ENCODE data around the gene EEF1AKMT2.
"Not testable (repeated sequence)": the region's sequence is repeated elsewhere in the genome, so short reads cannot be mapped to it uniquely, and the experiment has no call there.

Gene EEF1AKMT2

GRCh38 chr10:124791547-124792348 lies at the start of gene EEF1AKMT2:
TSS of gene EEF1AKMT2 (minus strand) at chr10:124791887. CDS start at chr10:124791833, 54 bp downstream.
- peak; percentile 94 for DNase-seq

GRCh38 chr10:124837687-124838086 lies 46.0 kb upstream of the EEF1AKMT2 start:
- no peak for DNase-seq

GRCh38 chr10:124831116-124831515 lies 39.4 kb upstream of the EEF1AKMT2 start:
- no peak for DNase-seq

DNA sequence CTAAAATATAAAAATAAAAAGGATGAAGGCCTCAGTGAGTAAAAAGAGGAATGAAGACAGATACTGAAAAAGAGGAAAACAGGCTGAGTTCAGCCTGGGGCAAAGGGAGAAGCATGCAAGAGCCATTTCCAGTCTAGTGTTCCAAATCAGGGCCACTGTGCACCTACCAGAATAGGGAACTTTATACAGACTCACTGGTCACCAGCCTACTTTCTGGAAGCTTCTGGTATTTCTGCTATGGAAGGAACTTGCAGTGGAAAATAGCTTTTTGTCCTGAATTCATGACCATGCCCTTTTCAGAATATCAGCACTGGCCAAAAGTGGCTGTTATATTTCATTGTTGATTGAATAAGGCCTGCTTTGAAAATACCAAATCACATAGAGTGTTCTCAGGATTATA lies 38.8 kb upstream of the EEF1AKMT2 start:
- DNase-seq: no peak

DNA sequence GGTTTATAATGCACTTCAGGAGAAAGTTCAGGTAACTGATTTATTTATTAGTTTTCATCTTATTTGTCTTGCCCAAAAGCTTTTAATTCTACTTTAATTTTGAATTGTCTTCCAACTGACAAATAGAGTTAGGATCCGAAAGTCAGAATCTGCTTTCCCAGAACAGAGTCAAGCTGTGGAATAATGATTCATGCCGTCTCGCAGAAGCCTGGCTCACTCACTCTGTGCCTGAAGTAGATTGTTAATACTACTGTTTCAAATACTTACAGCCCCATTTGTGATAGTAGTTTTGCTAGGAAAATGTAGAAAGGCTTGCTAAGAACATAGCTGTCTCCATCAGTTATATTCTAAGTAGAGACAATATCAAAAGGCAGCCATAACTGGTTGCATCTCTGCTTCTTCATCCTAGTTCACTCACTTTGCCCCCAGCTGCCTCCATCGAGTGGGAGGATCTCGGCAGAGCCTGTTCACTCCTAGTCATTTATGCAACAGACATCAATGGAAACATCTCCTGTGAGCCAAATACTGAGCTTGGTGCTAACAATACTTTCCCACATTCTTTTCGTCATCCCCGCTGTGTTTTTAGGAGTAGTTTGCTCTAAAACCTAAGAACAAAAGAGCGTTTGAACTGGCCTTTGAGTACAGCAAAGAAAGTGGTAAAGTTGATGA lies 37.9 kb upstream of the EEF1AKMT2 start:
- DNase-seq: no peak

DNA sequence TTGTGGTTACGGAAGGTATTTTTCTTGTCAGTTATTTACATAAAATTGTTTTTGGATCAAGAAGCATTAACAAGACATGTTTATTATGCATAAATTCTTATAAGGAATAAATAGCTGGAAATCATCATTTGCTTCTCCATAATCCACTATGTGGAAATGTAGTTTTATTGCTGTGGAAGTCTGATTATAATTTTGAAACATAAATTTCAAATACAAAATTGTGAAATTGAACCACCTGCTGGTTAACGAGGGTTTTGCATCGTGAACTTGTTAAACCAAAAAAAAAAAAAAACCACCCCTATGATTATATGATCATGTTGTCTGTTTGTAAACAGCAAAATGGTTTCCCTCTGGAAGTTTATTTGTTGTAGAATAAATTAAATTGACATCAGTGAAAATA lies 35.8 kb upstream of the EEF1AKMT2 start:
- DNase-seq: no peak

DNA sequence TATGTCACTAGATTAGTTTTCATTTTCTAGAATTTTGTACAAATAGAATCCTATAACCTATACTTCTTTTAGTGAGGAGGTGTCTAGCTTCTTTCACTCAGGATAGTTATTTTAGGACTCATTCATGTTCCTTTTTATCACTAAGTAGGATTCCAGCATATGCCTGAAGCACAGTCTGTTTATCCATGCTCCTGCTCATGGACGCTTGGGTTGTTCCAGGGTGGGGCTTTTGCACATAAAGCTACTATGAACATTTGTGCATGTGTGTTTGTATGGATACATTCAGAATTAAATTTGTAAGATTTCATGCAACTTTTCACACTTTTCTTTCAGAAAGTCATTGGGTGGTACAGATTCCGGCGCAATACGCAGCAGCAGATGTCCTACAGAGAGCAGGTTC lies 34.6 kb upstream of the EEF1AKMT2 start:
- no peak for DNase-seq

DNA sequence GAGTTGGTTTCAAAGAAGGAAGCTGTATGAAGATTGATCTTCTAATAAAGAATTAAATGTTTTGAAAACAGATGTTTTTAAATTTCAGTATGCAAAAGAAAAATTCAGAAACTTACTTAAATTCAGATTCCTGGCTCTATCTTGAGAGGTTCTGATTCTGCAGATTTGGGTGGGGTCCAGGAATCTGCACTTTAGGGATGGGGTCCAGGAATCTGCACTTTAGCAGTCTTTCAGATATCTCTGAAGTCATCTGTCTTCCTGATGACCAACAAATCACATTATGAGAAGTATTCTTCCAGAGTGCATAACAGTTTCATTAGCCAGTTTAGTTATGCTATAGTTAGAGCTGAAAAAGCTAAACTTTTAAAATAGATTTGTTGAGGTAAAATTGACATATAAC lies 34.0 kb upstream of the EEF1AKMT2 start:
- DNase-seq: no peak

DNA sequence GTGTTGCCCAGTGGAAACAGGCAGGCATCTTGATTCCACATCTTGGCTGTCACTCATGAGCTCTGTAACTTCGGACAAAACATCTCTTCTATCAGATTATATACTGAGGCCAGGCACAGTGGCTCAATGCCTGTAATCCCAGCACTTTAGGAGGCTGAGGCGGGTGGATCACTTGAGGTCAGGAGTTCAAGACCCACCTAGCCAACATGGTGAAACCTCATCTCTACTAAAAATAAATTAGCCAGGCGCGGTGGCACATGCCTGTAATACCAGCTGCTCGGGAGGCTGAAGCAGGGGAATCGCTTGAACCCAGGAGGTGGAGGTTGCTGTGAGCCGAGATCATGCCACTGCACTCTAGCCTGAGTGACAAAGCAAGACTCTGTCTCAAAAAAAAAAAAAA lies 33.2 kb upstream of the EEF1AKMT2 start:
- not testable (repeated sequence) for DNase-seq

DNA sequence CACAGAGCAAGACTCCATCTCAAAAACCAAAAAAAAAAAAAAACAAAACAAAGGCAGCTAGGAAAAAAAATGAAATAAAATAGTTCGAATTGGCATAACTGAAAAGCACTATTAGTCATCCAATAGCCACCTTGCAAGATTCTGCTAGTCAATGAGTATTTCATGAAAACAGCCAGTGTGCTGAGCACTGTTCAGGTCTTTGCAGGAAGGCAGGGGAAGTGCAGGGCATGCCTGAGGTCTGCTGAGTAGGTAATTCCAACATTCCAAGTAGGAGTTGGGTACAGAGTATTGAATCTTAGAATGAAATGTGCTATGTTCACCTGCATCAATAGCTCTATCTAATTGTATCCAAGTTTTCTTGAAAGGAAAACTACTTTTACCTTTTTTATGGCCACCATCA lies 32.8 kb upstream of the EEF1AKMT2 start:
- no peak for DNase-seq

GRCh38 chr10:124821520-124821919 lies 29.8 kb upstream of the EEF1AKMT2 start:
- DNase-seq: no peak

- no peak for DNase-seq
Measured at GRCh38 chr10:124820121-124820520, 28.4 kb upstream of the EEF1AKMT2 start.

DNA sequence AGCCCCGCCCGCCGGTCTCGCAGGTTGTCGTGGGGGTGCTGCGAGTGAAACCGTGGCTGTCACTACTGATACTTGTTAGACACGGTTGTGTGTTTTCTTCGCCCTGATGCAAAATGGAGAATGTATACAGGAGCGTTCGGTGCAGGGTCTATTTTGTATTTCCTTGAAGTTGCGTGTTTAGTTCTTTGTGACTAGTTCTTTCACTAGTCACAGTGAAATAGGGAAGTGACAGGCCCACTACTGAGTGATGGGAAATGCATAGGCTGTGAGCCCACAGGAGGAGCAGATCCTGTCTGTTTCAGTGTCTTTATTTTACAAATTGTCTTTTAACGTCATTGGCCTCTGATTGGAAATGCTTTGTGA lies 10.6 kb upstream of the EEF1AKMT2 start:
- no peak for DNase-seq

- DNase-seq: no peak
Measured at GRCh38 chr10:124799211-124799610, 7.5 kb upstream of the EEF1AKMT2 start.

GRCh38 chr10:124798781-124799180 lies 7.1 kb upstream of the EEF1AKMT2 start:
- no peak for DNase-seq

DNA sequence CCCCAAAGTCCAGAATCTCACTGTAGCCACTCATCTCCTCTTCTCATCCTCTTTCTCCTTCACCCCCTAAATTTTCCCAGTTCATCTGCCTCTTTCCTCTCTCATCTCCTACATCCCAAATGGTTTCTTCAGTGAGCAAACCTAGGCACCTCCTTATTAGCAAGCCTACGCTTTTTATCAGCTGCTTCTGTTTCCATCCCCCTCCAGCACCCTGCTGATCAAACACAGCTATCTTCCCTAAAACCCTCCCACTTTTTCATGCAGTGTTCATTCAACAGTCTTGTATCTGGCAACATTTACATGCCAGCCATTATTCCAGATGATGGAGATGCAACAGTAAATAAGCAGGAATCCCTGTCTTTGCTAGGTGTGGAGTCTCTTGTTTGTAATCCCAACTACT lies 6.7 kb upstream of the EEF1AKMT2 start:
- DNase-seq: no peak

DNA sequence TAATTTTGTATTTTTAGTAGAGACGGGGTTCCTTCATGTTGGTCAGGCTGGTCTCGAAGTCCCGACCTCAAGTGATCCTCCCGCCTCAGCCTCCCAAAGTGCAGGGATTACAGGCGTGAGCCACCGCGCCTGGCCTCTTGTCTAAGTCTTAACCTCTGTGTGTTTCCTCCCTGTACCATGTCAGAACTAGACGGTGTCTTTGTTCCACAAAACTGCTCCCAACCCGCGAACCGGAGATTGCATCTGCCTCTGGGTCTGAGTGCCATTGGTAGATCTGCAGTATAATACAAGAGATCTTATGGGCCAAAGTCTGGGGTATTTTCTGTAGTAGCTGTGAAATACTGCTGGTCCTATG lies 1.3 kb upstream of the EEF1AKMT2 start:
- no peak for DNase-seq

DNA sequence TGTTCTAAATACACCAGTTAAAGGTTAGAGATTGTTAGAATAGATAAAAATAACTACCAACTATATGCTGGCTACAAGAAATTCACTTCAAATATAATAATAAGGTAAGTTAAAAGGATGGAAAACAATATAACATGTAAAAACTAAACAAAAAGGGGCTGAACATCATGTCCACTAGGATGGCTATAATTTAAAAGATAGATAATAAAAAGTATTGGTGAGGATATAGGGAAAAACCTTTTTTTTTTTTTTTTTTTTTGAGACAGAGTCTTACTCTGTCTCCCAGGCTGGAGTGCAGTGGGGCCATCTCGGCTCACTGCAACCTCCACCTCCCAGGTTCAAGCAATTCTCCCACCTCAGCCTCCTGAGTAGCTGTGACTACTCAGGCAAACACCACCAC lies 8.8 kb downstream of the EEF1AKMT2 start:
- not testable (repeated sequence) for DNase-seq

DNA sequence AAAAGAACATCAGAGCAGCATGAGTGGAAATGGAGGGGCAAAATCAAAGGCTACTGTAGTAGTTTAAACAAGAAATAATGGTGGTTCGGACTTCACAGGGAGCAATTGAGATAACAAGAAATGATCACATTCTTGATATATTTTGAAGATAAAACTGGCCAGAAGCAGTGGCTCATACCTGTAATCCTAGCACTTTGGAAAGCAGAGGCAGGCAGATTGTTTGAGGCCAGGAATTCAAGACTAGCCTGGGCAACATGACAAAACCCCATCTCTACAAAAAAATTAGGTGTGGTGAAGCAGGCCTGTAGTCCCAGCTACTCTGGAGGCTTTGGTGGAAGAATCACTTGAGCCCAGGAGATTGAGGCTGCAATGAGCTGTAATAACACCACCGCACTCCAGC lies 22.9 kb downstream of the EEF1AKMT2 start:
- no peak for DNase-seq

DNA sequence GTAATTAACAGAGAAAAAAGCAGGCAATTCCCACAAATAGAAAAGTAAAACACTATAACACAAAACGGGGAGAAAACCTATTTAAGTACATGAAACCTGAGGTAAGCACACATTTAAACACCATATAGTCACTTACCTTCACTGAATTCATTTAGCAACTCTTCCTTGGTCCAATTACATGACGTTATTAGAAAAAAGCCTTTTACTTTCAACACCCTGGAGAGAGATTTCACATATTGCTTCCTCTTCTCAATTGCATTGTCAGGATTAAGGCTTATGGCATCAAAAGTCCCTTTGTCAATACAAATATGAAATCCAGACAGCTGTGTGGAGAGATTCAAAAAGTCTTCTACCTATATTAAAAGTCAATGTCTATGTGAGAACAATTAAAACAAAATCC lies 26.4 kb downstream of the EEF1AKMT2 start:
- DNase-seq: no peak

DNA sequence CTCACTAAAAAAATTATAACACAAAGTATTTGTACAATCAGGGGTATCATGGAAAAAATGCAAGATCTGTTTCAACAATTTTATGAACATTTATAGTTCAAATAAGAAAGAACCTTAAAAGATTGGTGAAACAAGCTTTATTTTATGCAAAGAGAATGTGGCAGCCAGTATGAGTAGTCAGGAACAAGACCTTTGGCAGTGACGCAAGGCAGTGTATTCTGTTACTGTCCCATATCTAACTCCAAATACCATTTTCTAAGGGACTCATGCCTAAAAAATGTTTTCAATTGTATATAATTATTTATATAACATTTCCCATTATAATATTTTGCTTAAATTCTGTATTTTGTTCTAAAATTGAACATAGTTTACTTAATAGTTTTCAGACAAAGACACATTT lies 28.4 kb downstream of the EEF1AKMT2 start:
- no peak for DNase-seq

- DNase-seq: no peak
Measured at GRCh38 chr10:124762281-124762680, 29.4 kb downstream of the EEF1AKMT2 start.

DNA sequence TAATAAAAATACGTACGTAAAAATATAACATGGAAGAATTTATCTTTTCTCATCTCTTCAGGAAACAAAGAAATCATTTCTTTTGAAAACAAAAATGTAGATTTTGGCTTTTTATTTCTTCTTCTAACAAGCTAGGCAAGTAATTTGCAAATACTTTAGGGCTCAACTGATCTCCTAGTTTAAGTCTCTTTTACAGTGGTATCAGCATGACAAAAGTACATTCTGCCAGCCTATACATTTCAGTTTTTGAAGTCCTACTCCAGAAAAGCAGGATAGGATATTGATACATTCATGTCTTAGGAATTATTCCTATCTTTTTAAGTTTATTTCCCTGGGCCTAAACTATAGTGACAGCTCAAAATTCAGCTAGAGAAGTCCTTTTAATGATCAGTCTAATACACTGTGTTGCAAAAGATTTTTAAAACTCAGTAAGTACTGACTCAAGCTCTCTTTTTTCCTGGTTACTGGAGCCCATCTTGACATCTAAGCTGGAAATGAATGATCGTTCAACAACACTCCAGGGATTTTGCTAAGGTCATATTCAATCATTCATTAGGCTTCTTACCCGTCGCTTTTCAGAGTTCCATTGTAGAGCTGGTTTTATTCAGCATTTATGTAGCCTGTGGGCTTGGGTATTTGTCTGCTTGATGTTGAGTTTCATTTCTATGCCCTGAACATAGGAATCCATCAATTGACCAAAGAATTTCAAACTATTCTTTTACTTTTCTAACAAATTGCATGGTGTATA lies 35.4 kb downstream of the EEF1AKMT2 start:
- DNase-seq: no peak

DNA sequence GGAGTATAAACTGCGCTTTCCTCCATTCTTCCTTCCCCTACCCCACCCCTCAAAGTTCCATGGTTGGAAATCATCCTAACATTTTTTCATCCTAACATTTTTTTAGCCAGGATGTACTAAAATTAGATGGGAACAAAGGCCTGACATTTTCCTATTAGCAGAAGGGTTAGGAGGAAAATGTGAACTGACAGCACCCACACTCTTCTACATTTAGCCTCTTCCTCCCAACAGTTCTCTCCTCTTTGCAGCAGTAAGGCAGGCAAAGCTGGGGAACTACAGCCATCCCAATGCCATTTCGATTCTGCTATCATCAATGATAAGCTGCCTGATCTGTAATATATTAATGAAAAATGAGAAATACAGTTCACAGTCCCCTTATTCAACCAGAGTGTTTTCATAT lies 36.1 kb downstream of the EEF1AKMT2 start:
- DNase-seq: no peak

Measured in activated effector memory CD4-positive, alpha-beta T cell treated with anti-CD3 and anti-CD28 coated beads, Interleukin-2, amount 50 U/mL, for 16 hours (primary cell).